Posterior vena cava (tissue), 2 donors: ENCODE measurements around the gene OPRD1. TPM values are rescaled to one million over a fixed set of nuclear protein-coding genes. Genes with fewer than 3 reads are reported as not detected.
A peak's percentile ranks its signal among the peaks of the same experiment; 100 is the strongest.
"Not testable (repeated sequence)": the region's sequence is repeated elsewhere in the genome, so short reads cannot be mapped to it uniquely, and the experiment has no call there.

Experiments used
- DNase-seq: peaks from one replicate; pipeline ENCODE4 v3.0.0-alpha.2; 2020; ENCODE audit warnings: low spot score
- intact Hi-C, 2 donors: fragments of 100-400 bp; cut with DNase I; formaldehyde crosslinking; loops; one replicate each; pipeline versions ENCODE4 v1.14.1 to v1.14.2; 2022 to 2023
- total RNA-seq, 2 donors: library from RNA; stranded (reverse); fragmentation: NEBNext Ultra II Directional; extraction: Animal tissue kit (Norgen Biotek cat#: 25700); gene quantifications; one replicate each; pipeline ENCODE4 v1.2.1, GENCODE V29; 2021
- donor health status: DM: yes; HTN: yes; CAD: no.
- donor health status: DM: yes; HTN: yes; CAD: no.

OPRD1 gene
- total RNA-seq, 2 donors from 2014 or later: not detected

DNA sequence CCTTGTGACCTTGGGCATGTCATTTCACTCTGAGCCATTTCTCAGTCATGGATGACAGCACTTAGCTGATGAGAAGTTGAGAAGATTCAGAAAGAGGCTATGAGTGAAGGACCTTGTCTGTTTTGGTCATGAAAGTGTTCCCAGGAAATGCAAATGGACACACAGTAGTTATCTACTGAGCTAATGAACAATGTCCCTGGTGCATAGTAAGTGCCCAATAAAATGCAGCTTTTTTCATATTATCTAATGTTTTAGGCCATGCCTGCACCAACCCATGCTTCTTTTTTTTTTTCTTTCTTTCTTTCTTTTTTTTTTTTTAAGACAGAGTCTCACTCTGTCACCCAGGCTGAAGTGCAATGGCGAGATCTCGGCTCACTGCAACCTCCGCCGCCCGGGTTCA is 58.0 kb downstream of the OPRD1 start:
- no peak for DNase-seq
- intact Hi-C loops: loop anchor here (10.0 kb wide), 2 partner anchors 75 to 515 kb away; no protein-coding TSS in a partner anchor

DNA sequence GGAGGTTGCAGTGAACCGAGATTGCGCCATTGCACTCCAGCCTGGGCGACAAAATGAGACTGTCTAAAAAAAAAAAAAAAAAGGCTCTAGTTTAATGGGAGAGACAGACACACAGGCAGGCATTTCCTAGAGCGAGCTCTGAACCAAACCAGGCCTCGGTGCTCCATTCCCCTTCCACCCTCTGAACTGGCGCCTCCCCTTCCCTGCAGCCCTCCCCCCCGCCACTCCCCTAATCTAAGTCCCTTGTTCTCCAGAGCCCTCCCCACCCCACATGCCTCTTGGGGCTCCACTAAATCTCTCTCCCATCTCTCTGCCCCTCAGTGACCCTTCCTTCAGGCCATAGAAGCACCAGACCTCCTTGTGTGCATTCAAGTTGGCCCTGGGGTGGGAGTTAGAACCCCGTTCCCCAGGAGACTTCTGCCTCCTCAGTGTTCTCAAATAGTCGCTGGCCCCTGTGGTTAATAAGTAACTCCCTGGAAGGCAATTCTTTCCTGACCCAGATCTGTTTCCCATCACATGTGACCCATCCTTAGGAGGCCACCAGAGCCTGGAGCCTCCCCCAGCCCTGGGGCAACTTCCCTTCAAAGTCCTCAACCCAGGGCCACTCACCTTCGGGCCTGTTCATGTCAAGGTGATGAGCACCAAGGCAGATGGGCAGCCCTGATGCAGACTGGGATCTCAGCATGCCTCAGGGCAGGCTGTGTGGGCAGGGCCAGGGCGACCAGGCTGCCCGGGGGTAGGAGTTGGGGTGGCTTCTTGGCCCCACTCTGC is 59.8 kb downstream of the OPRD1 start:
- no peak for DNase-seq
- intact Hi-C loops: loop anchor here (1.0 to 10.0 kb wide), 3 partner anchors 23 to 517 kb away; no protein-coding TSS in a partner anchor

DNA sequence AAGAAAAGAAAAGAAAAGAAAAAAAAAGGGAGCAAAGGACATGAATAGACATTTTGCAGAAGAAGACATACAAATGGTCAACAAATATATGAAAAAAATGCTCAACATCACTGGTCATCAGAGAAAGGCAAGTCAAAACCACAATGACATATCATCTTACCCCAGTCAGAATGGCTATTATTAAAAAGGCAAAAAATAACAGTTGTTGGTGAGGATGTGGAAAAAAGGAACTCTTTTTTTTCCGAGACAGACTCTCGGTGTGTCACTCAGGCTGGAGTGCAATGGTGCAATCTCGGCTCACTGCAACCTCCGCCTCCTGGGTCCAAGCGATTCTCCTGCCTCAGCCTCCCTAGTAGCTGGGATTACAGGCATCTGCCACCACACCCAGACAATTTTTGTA is 63.2 kb downstream of the OPRD1 start:
- intact Hi-C loops: loop anchor here (5.0 to 10.0 kb wide), 3 partner anchors 80 to 520 kb away; no protein-coding TSS in a partner anchor

DNA sequence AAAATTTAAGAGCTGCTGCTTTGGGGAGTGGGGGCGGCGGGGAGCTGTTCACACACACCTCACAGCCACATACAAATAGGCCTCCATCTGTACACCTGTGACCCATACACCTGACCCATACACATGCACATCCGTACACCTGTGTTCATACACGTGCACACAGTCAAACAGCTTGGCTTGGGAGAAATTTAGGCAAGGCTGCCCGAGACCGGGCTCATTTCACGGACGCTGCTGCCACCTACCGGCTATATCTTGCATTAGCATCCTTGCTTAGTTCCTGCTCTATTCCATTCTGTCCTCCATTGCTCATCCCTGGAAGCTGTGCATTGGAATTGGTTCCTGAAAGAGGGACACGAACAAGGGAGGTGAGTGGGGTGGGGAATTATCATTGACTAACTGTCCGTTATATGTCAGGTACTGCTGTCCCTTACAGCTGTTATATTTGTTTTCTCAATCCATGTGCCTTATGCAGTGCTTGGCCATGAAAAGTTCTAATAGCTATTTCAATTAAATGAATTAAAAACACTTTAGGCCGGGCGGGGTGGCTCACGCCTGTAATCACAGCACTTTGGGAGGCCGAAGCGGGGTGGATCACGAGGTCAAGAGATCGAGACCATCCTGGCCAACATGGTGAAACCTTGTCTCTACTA is 65.3 kb downstream of the OPRD1 start:
- peak; percentile 89 for DNase-seq
- intact Hi-C loops: loop anchor here (5.0 to 10.0 kb wide), 3 partner anchors 82 to 522 kb away; no protein-coding TSS in a partner anchor

More for the DNA sequence above, 63.2 kb downstream of the OPRD1 start:
- not testable (repeated sequence) for DNase-seq

DNA sequence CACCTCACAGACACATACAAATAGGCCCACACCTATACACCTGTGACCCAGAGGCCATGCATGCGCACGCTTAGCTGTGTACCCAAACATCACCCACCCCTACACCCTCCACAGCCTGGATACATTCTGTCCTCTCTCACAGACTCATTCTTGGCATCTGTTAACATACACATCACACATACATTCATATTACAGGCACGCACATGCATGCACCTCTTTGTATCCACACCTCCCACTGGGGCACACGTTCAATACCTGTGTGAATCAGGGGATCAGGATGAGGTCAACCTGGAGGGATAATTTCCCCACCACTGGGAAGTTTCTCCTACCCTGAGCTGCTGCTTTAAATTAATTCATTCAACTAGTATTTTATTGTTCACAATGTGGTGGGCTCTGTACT is 66.8 kb downstream of the OPRD1 start:
- intact Hi-C loops: loop anchor here (5.0 to 10.0 kb wide), 3 partner anchors 84 to 524 kb away; no protein-coding TSS in a partner anchor
- no peak for DNase-seq

DNA sequence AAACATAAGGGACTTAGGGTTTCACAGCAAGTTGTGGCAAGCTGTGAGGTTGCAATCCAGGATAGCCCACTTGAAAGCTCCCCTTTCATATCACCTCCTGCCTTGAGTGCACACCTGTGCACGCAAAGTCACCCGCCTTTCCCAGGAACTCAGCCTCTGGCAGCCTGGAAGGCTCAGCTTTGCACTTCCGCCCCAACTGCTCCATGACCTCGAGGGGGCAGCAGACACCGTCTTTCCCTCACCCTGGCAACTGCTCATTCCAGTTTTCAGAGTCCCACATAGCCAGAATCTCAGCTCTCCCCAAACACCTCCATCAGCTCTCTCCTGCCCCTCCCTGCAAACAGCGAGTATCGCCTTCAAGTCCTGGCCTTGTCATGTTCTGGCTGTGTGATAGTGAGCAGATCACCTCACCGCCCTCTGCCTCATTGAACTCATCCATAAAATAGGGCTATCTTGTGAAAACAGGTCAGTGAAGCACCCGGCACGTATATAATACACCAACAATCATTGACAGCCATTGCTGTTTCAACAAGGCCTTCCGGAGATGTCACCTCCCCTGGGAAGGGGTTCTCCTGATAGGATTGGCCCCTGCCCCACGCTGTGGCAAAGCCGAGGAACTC is 70.1 kb downstream of the OPRD1 start:
- DNase-seq: peak; percentile 93
- intact Hi-C loops: loop anchor here in 1 of 2 donors (5.0 kb wide), 2 partner anchors 155 to 320 kb away; no protein-coding TSS in a partner anchor

DNA sequence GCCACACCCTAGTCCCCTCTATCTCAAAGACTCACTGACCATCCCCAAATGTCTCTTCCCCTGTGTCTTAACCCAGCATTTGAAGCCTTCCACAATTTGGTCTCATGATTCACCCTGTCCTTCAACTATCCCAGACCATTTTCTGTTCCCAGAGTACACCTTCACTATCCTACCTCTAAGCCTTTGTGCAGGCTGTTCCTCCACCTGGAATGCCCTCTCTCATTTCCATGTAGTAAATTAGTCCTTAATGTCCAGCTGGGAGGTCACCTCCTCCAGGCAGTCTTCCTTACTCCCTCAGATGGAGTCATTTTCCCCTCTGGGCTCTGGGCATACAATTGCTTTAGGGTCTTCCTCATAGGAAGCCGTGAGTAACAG is 71.3 kb downstream of the OPRD1 start:
- intact Hi-C loops: loop anchor here in 1 of 2 donors (5.0 kb wide), 2 partner anchors 154 to 319 kb away; no protein-coding TSS in a partner anchor
- no peak for DNase-seq

DNA sequence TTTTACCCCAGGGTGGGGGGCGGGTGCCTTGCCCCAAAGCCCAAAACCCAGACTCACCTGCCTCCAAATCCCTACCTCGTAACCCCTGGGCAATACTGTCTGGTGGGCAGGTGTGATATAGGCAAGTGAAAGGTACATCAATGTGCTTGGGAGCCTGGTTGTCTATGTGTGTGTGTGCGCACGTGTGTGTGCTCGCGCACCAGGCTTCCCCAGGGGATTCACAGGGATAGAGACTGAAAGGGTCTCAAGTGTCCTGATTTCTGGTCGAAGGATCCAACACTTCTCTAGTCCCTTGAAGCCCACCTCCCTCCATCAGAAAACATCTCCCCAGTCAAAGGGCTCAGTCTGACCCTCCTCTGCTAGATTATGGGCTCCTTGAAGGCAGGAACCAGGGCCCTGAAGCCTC is 73.5 kb downstream of the OPRD1 start:
- intact Hi-C loops: loop anchor here in 1 of 2 donors (5.0 kb wide), 1 partner anchor 317 kb away; no protein-coding TSS in a partner anchor
- DNase-seq: no peak

DNA sequence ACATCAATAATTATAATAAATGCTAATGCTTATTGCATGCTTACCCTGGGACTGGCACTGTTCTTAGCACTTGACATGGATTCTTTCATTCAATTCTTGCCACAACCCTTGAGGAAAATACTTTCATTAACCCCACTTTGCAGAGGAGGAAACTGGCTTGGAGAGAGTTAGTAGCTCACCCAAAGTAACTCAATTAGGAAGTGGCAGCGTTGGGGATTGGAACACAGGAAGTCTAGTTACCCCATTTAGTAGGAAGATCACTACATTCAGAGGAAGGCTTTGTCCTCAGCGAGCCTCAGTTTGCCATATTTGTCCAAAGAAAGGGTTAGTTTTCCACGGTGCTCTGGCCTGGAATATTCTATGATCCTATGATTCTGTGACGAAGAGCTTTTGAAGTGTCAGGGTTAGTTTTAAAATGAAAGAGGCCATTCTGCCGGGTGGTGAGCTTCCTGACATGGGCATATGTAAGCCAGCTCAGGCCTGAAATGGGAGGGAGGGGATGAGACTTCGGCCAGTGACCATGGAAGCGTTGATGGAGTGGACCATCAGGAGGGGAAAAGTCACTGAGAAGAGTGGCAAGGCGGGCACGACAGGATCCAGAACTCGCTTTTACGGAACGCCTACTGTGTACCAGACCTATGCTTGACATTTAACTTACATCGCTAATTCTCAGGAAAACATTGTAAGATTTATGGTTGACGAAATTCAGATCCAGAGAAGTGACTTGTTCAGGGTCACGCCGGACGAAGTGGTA is 74.2 kb downstream of the OPRD1 start:
- DNase-seq: no peak
- intact Hi-C loops: loop anchor here in 1 of 2 donors (5.0 kb wide), 1 partner anchor 316 kb away; no protein-coding TSS in a partner anchor

DNA sequence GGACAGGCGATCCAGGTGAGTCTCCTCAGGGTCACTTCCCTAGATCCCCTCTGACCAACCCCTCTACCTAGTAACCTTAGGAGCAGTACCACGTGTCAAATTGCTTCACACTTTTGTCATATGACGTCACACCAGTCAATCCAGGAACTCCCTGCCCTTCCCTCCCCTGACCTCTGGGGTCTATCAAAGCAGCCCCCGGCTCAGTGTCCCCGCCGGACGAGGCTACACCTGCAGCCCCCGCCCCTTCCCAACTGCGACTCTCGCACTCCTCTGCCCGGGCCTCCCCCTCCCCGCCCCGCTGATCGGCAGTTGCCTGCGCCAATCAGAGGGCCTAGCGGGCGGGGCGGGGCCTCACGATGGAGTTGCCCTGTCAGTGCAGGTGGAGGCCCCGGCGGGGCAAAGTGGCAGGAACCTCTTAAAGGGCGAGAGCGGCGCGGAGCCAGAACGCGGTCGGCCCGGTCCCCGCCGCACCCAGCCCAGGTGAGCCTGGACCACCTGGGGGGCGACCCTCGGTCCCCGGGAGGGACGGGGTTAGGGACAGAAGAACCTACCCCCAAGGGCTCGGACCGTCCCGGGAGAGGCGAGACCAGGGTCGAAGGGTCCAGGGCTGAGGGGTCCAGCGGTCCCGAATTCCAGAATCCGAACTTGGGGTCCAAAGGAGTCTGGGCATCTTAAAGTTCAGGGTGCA is 74.9 kb downstream of the OPRD1 start:
- DNase-seq: peak; percentile 92
- intact Hi-C loops: loop anchor here in 1 of 2 donors (5.0 kb wide), 1 partner anchor 315 kb away; no protein-coding TSS in a partner anchor

DNA sequence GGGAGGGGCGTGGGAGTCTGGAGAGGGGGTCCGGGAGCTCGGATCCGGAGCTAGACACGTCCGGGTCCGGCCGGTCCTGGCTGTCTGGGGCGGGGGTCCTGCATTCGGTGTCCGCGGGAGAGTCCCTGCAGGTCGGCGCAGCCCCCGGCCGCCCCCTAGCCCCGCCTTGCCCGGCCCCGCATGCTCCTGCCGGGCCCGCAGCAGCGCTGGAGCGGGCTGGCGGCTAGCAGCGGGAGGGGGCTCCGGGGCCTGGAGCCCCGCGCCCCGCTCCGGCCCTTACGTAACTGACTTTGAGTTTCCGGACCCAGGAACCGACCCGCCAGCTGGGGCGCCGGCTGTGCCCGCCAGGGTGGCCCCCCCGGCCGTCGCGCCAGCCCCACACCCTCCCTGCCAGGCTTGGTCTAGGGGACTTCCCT is 75.5 kb downstream of the OPRD1 start:
- intact Hi-C loops: loop anchor here in 1 of 2 donors (5.0 kb wide), 1 partner anchor 315 kb away; no protein-coding TSS in a partner anchor

DNA sequence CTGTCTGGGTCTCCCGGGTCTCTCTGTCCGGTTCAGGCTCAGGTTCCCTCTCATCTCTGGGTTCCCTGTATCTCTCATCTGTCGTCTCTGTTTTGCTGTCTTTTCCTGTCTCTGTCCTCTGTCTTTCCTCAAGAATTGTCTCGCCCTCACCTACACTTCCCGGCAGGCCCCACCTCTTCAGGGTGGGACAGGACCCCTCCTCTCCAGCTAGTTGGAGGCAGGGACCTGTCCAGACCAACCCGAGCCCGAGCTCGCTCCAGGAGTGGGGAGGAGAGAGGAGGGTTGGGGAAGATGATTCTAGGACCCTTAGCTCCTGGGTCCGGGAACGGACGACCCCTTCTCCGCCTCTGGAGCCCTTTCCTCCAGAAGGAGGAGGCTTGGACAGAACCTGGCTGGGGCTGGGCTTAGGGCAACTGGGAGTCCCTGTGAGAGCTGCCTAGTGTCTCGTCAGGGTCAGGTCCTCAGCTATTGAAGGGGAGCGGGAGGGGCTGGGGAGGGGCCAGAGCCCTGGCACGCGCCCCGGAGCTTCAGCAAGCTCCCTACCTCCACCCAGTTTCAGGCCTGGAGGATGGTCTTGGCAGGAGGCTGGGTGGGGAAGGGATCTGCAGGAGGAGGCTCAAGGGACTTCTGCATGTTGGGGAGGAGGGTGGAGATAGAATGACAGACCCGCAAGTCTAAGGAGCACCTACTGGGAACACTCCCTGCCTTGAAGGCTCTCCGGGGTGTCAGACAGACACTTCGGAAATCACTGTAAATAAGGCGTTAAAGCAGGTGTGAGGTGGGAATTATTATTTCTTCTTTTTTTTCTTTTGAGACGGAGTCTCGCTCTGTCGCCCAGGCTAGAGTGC is 76.1 kb downstream of the OPRD1 start:
- intact Hi-C loops: loop anchor here in 1 of 2 donors (5.0 kb wide), 1 partner anchor 314 kb away; no protein-coding TSS in a partner anchor
- DNase-seq: no peak

More for the DNA sequence above, 75.5 kb downstream of the OPRD1 start:
- no peak for DNase-seq

DNA sequence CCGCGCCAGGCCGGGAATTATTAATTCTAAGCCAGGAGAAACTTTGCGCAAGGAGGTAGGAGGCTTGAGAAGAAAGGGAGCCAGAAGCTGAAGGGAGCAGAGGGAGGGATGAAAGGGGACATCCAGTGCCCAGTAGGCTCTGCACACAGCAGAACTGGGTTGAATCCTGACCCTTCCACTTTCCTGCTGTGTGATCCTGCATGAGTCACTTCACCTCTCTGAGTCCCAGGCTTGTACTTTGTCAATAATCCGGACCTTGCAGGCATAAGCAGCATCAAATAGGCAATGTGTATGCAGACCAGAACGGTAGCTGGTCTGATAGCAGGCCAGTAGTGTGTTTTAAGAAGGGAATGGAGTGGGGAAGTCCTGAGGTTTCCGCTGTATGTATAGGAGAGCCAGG is 76.9 kb downstream of the OPRD1 start:
- intact Hi-C loops: loop anchor here in 1 of 2 donors (5.0 kb wide), 1 partner anchor 313 kb away; no protein-coding TSS in a partner anchor
- DNase-seq: no peak

DNA sequence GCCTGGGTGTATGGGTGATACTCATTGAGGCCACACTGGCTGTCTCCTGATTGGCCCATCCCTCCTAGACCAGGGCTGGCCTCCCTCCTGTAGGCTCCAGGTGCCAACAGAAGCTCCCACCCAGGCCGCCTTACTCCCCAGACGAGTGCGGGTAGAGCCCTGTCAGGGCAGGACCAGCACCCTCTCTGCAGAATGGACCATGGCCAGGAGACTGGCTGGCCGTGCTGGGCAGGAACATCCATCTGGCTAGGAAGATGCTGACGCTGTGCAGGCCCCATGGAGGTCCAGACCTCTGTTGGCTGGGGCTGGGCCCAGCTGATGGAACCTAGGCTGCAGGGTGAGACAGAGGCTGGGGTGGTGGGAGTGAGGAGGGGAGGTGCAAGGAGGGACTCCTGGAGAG is 77.4 kb downstream of the OPRD1 start:
- intact Hi-C loops: loop anchor here in 1 of 2 donors (5.0 kb wide), 1 partner anchor 313 kb away; no protein-coding TSS in a partner anchor
- DNase-seq: no peak

DNA sequence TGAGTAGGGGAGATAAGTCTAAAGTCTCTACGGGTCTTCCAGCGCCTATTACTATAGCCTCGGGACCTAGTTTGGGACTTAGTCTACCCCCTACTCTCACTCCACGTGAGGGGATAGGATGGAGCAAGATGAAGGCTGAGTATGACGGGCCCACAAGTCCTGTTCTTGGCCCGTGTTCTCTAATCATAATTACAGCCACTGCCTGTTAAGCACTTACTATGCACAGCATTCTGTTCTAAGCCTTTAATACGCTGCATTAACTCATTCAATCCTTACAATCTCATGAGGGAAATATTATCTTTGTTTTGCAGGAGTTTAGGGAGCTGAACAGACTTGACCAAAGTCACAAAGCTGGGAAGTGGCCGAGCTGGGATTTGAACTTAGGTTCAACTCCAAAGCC is 78.5 kb downstream of the OPRD1 start:
- intact Hi-C loops: no loop called here

DNA sequence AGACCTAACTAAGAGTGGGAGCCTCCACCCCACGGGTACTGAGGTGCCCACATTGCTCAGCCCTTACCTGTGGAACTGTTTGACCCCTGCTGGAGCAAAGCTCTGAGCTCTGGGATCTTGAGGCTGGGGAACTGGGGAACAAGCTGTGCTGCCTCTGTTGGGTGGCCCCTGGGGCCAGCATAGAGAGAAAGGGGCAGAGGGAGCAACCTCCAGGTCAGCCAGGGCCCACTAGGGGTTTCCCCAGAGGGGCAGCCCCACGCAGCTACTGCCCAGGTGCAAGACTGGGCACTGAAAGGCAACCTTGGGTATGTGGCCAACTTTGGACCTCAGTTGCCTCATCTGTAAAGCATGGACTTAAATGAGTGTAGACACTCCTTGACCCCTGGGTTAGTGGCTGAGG is 78.9 kb downstream of the OPRD1 start:
- intact Hi-C loops: no loop called here
- no peak for DNase-seq

More for the DNA sequence above, 78.5 kb downstream of the OPRD1 start:
- no peak for DNase-seq

DNA sequence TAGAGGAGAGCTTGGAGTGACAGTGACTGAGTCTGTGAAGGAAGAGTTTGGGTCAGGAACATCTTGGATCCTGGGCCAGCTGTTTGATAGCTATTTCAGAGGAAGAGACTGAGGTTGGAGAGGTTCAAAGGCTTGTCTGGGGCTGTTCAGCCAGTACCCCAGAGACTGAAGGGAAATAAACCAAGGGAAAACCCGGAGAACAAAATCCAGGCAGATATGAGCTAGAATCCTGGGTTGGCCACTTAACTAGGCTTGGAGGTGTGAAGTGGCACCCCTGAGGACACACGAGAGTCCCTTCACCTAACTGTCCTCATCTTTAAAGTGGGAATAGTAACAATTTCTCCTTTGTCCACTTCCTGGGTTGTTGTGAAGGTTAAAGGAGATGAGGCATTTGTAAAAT is 79.3 kb downstream of the OPRD1 start:
- DNase-seq: no peak
- intact Hi-C loops: no loop called here
